ENCODE data around the gene SCFD2. TPM values are rescaled to one million over a fixed set of nuclear protein-coding genes. Genes with fewer than 3 reads are reported as not detected.

SCFD2 gene
- total and polyA plus RNA-seq, 2 of the 8 experiments (the other 6 are each of a cell fraction or from before 2014, with no cell fraction given), result 6.2 to 10.2 TPM

GRCh38 chr4:53010318-53010717, 355.5 kb downstream of the SCFD2 start (continued):
- TF ChIP-seq MAFK (IDR thresholded peaks at IDR 0.05; ENCODE audit: low read depth, low read length), result no peak
- no peak for TF ChIP-seq SRF (IDR thresholded peaks at IDR 0.05; ENCODE audit: low read depth, low read length)
- TF ChIP-seq ATF3 (IDR thresholded peaks at IDR 0.05; ENCODE audit: insufficient read depth, low read depth, low read length), result no peak
- no peak for TF ChIP-seq SP4 (IDR thresholded peaks at IDR 0.05; ENCODE audit: low read length)

All from H1 (cell line).